DMS114 treated with DMSO at 0.1 percent for 48 hours (cell line): ENCODE data around the gene KRT78.

Experiments
- DNase-seq: peaks from one replicate; lab custom pipeline; 2025; ENCODE audit not compliant: unreplicated experiment; lab: John Stamatoyannopoulos, UW

KRT78 gene

GRCh38 chr12:52812749-52813148 is 36.0 kb downstream of the KRT78 start:
- DNase-seq: no peak

GRCh38 chr12:52812073-52812400 is 36.8 kb downstream of the KRT78 start:
- no peak for DNase-seq

- no peak for DNase-seq
These were observed 37.4 kb downstream of the KRT78 start for GRCh38 chr12:52811191-52812072.

GRCh38 chr12:52810554-52810953 is 38.2 kb downstream of the KRT78 start:
- DNase-seq: no peak

GRCh38 chr12:52809166-52809565 is 39.6 kb downstream of the KRT78 start:
- DNase-seq: no peak

- no peak for DNase-seq
These were observed 40.1 kb downstream of the KRT78 start for GRCh38 chr12:52808573-52809160.

GRCh38 chr12:52807544-52808470 is 41.0 kb downstream of the KRT78 start:
- DNase-seq: no peak

GRCh38 chr12:52806821-52807543 is 41.8 kb downstream of the KRT78 start:
- DNase-seq: no peak

GRCh38 chr12:52806169-52806811 is 42.5 kb downstream of the KRT78 start:
- no peak for DNase-seq

- no peak for DNase-seq
These were observed 43.1 kb downstream of the KRT78 start for GRCh38 chr12:52805739-52806138.

- no peak for DNase-seq
These were observed 43.8 kb downstream of the KRT78 start for GRCh38 chr12:52805000-52805399.

GRCh38 chr12:52802442-52802841 is 46.4 kb downstream of the KRT78 start:
- DNase-seq: no peak

GRCh38 chr12:52801773-52802172 is 47.0 kb downstream of the KRT78 start:
- DNase-seq: no peak

- DNase-seq: no peak
These were observed 48.4 kb downstream of the KRT78 start for GRCh38 chr12:52800259-52800917.

GRCh38 chr12:52799505-52800211 is 49.1 kb downstream of the KRT78 start:
- DNase-seq: no peak

- no peak for DNase-seq
These were observed 49.9 kb downstream of the KRT78 start for GRCh38 chr12:52798671-52799504.

- DNase-seq: no peak
These were observed 50.7 kb downstream of the KRT78 start for GRCh38 chr12:52798003-52798670.

- no peak for DNase-seq
These were observed 51.3 kb downstream of the KRT78 start for GRCh38 chr12:52797529-52797894.
